Left renal cortex interstitium (tissue), 4 donors: Measurements from ENCODE around the gene GCA. TPM values are rescaled to one million over a fixed set of nuclear protein-coding genes. Genes with fewer than 3 reads are reported as not detected.
A peak's percentile ranks its signal among the peaks of the same experiment; 100 is the strongest.

Experiments used
- DNase-seq, 4 donors: peaks; one replicate each; pipeline ENCODE4 v3.0.0-alpha.2; 2013; ENCODE audit warnings: low read depth in 4 of 4, low spot score in 2 of 4, missing footprints in 1 of 4
- polyA plus RNA-seq, 4 donors: library from polyadenylated mRNA; unstranded; fragments of 120-200 nt; gene quantifications; one replicate each; pipeline ENCODE4 v1.2.1, GENCODE V29; 2013; ENCODE audit not compliant: insufficient read length in 4 of 4

The GCA gene, protein sequence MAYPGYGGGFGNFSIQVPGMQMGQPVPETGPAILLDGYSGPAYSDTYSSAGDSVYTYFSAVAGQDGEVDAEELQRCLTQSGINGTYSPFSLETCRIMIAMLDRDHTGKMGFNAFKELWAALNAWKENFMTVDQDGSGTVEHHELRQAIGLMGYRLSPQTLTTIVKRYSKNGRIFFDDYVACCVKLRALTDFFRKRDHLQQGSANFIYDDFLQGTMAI
- polyA plus RNA-seq = 10 to 100 TPM; 32.6 to 38.3 (median 34.4) TPM

DNA sequence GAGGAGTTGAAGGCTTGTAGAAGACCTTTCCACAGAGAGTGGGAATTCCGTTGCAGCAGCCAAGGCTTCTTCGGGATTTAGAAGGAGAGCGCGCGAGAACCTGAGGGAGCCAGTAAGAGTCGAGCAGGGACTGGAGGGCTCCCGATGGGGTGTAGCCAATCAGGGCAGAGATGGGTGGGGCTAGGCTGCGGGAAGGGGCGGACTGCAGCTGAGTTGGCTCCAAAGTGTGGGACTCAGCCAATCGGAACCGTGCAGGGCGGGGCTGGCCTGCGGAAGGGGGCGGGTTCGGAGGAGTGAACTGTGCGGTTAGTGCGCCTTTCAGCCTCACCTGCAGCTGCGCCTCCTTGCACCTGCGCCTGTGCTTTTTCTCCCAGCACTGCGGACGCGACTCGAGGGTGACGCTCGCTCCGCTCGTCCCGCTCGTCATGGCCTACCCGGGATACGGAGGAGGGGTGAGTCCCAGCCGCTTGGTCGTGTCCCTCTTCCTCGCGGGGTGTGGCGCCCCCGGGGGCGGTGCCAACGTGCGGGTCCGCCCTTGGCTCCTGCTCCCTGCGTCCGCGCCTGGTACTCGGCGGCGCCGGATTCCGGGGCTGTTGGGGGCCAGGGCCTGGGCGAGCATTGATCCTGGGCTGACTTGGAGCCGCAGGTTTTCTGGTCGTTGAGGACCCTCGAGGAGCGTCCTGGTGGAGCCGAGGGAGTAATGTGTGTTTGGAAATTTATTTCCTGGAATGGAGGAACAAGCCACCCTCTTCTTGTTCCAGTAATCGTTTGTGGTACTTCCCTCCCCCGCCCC is at the start of gene GCA:
GCA (plus strand) TSS at position 309 of the 793 bp plus-strand sequence; CDS start at position 426, 117 bp downstream.
- peak; percentile 69 to 90 (median 77) for DNase-seq

DNA sequence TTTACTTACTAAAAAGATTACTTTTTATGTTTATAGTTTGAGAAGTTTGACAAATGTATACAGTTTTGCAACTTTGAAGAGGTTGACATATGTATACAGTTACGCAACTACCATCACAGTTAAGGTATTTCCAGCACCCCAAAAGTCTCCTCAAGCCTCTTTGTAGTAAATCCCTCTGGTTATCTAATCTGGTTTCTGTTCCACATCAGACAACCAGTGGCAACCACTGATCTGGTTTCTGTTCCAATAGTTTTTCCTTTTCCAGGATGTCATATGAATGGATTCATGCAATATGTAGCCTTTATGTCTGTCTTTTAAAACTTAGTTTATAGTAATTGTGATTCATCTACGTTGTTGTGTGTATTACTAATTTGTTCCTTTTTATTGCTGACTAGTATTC is 48.9 kb upstream of the GCA start:
- DNase-seq = no peak

DNA sequence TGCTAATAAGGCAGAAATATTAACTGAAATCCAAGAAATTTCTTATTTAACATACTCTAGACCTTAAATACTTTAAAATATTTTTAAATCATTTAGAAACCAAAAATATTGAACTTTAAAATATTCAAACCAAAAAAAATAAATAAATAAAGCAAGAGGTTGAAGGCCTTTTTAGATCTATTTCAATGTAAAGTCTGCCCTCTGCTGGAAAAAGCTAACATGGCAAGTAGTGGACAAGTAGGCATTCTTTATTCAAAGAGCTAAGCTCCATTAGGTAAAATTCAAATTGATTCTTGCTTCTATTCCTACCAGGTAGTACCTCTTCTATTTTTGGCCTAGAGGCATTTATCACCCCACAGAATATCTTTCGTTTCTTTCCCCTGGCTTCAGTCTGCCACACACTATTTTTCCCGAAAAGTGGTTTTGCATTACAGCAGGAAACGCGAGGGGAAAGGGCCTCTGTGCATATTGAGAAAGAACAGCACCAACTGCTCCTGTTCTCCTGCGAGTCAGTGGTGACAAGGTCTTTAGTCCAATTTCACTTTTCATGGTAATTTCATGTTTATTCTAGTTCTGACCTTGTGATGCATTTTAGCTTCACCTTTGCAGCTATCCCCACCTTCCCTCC is 45.9 kb upstream of the GCA start:
- peak in 1 of 4 donors; percentile 73 for DNase-seq

DNA sequence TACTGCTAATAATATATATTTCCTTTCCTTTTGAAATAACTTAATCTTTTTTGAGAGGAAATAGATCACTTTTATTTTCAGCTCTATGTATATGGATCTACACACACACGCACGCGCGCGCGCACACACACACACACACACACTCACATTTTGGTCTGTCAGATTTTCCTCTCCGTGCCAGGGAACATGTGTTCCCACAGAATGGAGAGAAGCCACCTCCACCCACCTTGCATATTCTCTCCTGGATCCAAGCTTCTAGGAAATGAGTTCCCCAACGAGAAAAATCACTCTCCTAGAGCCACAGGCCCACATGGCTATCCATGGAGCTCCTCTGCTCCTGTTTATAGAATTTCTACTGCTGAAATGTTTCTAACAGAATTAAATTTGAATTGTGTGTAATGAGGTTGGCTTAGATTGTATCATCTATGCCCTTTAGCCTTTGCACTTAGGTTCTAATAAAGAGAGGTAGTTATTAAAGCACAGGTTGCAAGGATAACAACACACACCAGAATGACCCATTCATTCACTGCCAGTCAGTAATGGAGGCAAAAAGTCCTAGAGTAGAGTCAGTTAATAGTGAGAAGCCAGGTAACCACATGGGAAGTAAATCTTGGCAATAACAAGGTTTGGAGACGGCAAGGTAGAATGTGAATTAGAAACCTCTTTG is 45.1 kb upstream of the GCA start:
- no peak for DNase-seq

DNA sequence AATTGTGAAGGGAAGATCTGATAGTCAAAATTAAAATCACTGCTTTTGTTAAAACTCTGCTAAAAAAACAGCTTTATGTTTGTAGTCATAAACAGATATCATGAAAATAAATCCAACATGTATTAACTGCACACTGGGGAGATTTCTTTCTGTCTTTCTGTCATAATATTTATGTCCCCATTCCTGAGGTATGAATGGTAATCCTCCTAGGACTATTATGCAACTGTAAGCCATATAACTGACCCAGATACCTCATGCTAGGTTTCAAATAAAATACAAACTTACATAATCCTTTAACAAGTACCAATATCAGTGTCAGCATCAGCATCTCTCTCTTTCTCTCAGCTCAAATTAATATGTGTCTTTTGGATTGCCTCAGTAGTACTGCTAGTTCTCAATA is 43.7 kb upstream of the GCA start:
- no peak for DNase-seq

DNA sequence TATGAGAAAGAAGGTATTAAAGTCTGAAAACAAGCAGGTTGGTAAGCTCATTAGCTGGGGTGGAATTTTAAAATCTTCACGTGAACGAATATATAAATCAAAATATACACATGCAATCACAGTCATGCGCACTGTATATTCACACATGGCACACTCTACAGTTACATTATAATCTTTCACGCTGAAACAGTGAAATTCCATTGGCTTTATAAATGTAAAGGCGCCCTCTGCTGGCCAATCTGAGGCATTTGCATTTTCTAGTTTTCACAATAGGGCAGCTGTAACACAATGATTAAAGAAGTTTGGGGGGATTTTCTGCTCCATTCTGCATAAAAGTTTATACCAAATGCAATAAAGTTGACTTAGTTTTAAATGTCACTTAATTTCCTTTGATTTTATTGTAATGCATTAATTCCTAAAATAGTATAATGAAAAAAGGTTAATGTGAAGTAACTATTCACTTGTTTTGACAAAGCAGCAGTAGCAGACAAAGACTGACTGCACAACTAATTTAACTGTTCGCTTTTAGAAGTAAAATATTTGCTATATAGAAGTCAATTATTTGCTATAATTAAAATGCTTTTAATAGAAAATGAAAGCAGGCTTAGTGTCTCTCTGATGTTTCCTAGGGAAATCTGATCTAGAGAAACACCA is 42.7 kb upstream of the GCA start:
- peak in 1 of 4 donors; percentile 50 for DNase-seq

DNA sequence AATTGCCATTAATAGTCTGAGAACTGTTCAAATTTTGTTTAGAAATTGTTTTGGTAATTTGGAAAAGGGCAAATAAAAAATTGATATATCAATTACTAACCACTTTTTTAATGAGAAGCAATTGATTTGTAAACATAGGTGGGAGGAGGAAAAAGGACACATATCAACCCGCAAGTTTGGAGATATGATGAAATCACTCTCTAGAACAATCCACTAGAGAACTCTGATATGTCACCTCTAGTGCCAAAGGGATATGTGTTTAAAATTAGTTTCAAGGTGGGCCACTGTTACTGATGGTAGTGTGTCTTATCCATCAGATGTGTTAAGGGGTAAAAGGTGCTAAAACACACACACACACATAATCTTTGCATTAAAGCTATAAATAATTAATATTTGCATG is 42.1 kb upstream of the GCA start:
- no peak for DNase-seq

DNA sequence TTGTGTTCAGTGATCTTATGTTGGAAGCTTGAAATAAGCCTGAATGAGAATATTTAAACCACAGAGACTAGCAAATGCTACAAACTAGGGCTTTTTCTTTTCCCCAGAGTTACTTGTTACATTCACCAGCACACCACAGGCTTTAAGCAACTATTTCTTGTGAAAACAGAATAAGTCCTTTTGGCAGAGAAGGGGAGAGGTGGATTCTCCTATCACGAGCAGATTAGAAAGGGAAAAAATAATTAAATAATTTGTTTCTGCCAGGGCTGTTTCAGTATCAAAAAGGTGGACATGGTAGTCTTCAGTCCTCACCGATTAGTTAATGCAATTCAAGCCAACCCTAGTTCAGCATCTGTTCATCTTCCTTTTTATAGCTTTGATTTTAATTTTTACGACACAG is 38.0 kb upstream of the GCA start:
- no peak for DNase-seq

DNA sequence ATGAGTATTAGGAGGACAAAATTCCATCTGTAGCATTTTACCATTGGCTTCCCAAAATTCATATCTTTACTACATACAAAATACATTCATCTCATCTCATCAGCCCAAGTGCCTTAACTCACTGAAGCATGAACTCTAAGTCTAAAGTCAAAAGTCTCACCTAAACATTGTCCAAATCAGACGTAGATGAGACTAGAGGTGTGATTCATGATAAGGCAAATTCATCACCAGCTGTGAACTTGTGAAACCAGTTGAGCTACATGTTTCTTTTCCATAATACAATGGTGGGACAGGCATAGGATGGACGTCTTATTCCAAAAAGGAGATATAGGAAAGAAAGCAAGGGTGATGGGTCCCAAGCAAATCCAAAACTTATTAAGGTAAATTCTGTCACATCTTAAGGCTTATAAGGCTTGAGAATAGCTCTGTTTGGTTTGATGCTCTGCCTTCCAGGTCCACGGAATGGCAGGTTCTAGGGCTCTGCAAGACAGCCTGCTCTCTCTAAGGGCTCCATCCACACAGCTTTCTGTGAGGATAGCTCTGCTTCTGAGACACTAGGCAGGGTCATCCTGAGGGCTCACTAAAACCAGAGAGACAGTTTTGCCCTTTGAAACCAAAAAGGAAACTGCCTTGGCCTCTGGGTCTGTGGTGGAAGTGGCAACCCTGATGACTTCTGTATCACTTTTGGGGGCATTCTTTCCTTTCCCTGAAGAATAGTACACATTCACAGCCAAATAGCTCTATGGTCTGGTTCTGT is 35.0 kb upstream of the GCA start:
- no peak for DNase-seq

DNA sequence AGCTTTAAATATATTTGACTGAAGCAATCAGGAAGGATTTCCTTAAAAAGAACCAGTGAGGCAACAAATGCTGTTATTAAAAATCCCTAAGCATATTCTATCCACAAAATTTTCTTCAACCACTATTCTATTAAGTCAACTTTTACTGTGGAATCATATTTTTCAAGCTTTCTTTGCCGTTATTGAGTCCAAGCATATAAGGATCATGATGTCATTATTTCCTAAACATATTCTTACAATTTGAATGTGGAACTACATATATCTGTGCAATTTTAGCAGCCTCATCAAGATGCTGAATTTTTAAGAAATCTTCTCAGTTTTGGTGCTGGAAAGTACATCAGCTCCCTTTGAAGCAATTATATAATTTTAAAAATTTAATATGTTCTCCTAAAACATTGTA is 31.1 kb upstream of the GCA start:
- DNase-seq = no peak

DNA sequence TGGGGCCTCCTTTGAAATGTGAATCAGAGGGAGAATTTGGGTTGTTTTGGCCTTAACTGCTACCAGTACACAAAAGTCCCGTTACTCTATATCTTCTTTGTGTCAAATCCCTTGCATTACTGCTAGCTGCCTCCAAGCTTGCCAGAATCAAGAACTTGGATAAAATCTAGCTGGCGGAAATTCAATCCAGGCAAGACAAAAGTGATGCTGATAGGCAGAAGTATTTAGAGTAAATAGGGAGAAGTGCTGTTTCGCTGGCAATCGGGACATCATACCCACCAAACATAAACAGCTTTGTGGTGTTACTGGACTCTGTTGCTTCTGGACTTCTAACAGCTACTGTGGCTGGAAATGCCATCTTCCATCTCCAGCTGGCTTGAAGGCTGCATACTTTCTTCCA is 28.0 kb upstream of the GCA start:
- DNase-seq = no peak

DNA sequence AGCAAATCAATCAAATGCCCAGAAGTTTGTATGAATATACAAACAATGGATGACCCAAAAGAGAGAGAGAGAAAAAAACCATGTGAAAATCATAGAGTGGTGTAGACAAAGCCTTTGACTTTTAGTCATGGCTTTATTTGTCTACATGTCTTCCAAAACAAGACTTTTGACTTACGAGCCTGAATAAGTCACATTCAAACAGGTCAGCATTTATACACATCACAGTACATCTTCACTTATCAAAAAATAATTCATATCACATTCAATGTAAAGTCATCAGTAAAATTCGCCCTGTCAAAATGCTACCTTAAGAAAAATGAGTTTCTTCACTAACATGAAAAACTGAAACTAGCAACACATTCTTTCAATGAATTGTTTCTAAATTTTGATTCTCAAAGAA is 27.3 kb upstream of the GCA start:
- no peak for DNase-seq

DNA sequence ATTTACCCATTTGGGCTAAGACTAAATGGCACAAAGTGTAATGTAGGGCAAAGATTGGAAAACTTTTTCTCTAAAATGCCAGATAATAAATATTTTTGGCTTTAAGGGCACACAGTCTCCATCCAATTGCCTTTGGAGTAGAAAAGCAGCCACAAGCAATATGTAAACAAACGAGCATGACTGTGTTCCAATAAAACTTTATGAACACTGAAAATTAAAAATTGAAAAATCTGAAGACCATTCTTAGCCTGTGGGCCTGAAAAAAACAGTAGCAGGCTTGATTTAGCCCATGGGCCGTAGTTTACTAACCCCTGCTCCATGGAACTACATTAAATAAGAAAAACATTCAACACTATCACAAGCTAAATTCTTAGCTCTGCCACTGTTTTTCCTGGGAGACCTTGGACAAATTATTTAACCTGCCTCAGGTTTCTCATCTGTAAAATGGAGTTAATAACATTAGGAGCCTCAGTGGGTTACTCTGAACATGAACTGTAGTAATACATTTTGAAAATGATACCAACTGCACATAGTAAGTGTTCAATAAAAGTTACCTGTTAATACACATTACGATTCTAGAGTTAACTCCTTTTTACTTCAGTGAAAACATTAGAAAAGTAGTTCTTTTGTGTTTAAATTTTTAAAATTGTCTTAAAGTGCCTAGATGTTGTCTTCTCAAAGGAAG is 26.7 kb upstream of the GCA start:
- no peak for DNase-seq

DNA sequence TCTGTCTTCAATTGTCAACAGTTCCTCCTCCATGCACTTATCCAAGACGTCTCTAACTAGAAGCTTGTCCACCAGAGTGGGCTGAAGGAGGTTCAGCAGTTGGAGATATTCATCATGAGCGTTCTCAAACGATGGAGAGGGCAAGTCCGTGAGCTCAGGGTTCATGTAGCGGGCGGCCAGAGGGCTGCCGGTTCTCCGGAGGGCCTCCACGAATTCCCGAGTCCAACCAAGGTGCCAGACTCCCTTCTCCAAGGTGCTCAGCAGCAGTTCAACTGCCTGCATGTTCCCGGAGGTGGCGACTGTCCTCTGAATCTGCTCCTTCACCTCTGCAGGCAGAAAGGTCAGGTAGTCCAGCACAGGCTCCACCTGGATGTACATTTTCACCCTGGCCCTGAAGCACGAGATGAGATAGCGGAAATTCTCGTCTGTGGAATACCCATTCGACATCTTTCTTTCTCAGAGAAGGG is 26.0 kb upstream of the GCA start:
- no peak for DNase-seq

DNA sequence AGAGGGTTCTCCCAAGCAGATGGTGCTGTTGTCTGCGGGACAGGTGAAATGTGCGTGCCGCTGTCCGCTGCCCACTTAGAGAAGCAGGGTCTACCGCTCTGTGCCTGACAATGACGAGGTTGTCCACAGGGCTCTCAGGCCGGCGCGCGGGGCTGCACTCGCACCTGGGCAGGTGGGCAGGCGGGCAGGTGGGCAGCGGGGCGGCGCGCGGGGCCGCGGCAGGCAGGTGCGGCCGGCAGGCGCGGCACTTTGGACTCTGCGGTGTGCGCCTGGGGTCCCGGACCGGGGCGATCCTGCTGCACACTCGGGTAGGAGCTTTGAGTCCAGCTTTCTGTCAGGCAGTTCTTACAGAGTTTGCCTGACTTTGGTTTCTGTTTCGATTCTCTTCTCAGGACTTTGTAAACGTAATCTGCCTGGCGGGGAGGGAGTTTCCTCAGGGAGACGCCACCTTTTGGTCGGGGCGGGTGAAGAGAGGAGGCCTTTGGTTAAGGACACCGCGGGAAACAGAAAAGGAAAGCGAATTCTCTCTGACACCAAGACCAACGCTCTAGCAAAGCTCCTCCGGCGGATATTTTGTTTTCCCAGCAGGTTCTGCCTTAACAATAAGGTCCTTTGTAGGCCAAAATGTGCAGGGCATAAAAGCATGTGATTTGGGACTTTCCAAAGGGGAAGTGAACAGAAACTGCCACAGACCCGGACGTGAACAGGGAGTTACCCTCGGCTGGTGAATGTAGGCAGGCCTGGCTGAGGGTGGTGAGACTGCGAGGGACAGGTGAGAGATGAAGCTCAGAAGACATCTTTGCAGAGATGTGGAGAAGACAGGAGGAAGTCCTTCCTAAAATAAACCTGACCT is 25.4 kb upstream of the GCA start, which contains the start of gene IFIH1:
IFIH1 (minus strand) TSS at position 357 of the 853 bp plus-strand sequence. CDS start 377 bp downstream, outside the sequence.
- peak in 3 of 4 donors; percentile 50 to 77 (median 60) for DNase-seq

DNA sequence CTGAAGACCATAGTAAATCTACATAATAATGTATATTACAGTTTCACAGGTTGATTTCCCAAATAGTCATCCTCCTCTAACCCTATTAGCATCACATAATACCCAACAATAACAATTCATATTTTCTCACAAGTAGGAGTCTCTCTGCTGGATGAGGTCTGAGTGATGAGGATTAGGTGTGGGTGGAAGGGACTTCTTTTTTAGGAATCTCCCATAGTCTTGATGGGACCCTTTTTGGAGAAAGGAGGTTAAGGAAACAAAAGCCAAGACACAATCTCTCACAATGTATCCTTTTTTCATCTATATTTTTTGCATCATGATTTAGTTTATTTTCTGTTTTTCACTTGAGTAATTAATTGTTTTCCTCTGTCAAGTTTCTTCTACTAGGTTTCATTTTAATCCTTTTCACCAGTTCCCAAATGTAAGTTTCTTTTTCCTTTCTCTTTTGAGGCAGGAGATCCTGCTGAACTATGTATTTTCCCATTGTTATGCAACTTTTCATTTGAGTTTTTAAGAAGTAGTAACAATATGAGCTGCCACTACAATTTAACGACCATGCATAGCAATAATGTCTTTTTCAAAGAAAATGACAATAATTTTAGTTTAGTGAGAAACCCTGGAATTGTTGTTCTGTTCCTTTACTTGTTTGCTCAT is 22.9 kb upstream of the GCA start:
- DNase-seq = no peak

DNA sequence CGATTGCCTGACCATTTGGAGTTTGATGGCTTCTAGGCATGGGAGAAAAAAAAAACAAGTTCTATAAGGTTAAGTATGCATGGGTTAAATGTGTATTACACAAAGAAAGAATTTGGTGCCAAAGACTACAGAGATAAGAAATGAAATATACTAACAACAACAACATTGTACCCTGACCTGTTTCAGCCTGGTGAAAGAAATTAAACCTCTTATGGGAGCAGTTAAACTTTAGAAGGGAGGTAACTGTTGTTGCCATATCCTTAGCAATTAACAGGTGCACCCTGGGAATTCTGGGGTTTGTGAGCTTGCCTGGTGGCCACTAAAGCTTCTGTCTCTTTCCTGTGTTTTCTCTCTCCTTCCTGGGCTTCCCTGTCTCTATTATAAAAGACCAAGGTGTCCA is 19.0 kb upstream of the GCA start:
- DNase-seq = no peak
